ENCODE measurements around the gene GTPBP4. TPM values are rescaled to one million over a fixed set of nuclear protein-coding genes. Genes with fewer than 3 reads are reported as not detected.

The GTPBP4 gene
- total RNA-seq, 1 donor from 2014 or later: 45.0 TPM

- peaks cover 4% of the 10 kb centered on the region for H3K27me3 ChIP-seq (ENCODE audit: control insufficient read depth, insufficient read depth, low read length)
- FAIRE-seq (no peak), DNase-seq (ENCODE audit: low read depth) (no peak)
- no peak overlapping the region for H3K4me3 ChIP-seq (ENCODE audit: low read depth, low read length)
- no peak for TF ChIP-seq CTCF (IDR thresholded peaks at IDR 0.05; ENCODE audit: insufficient read depth, low read length, severe bottlenecking)
- H3K36me3 ChIP-seq (ENCODE audit: control insufficient read depth, insufficient read depth, low read length): no peaks in the 10 kb centered on the region
Measured at GRCh38 chr10:972763-973162, 15.5 kb upstream of the GTPBP4 start.

- no peak for DNase-seq (ENCODE audit: low read depth)
- Histone ChIP-seq H3K27me3 (ENCODE audit: control insufficient read depth, insufficient read depth, low read length) (peaks cover 2% of the 10 kb centered on the region), H3K36me3 (ENCODE audit: control insufficient read depth, insufficient read depth, low read length) (no peaks in the 10 kb centered on the region), H3K4me3 (ENCODE audit: low read depth, low read length) (no peak overlapping the region)
- no peak for FAIRE-seq
- TF ChIP-seq CTCF (IDR thresholded peaks at IDR 0.05; ENCODE audit: insufficient read depth, low read length, severe bottlenecking): no peak
Measured at GRCh38 chr10:974038-974784, 14.0 kb upstream of the GTPBP4 start.

- FAIRE-seq: no peak
- no peak for TF ChIP-seq CTCF (IDR thresholded peaks at IDR 0.05; ENCODE audit: insufficient read depth, low read length, severe bottlenecking)
- H3K27me3 ChIP-seq (ENCODE audit: control insufficient read depth, insufficient read depth, low read length): peaks cover 2% of the 10 kb centered on the region
Measured at GRCh38 chr10:974785-975074, 13.5 kb upstream of the GTPBP4 start.

GRCh38 chr10:976316-976715 lies 11.9 kb upstream of the GTPBP4 start:
- no peaks in the 10 kb centered on the region for H3K36me3 ChIP-seq (ENCODE audit: control insufficient read depth, insufficient read depth, low read length)
- no peak overlapping the region for H3K4me3 ChIP-seq (ENCODE audit: low read depth, low read length)
- peak; percentile 55 for FAIRE-seq
- no peak for DNase-seq (ENCODE audit: low read depth)
- peaks cover 2% of the 10 kb centered on the region for H3K27me3 ChIP-seq (ENCODE audit: control insufficient read depth, insufficient read depth, low read length)
- TF ChIP-seq CTCF (IDR thresholded peaks at IDR 0.05; ENCODE audit: insufficient read depth, low read length, severe bottlenecking): no peak

More at GRCh38 chr10:974785-975074, 13.5 kb upstream of the GTPBP4 start:
- no peak for DNase-seq (ENCODE audit: low read depth)
- no peak overlapping the region for H3K4me3 ChIP-seq (ENCODE audit: low read depth, low read length)
- no peaks in the 10 kb centered on the region for H3K36me3 ChIP-seq (ENCODE audit: control insufficient read depth, insufficient read depth, low read length)

GRCh38 chr10:978826-979421 lies 9.3 kb upstream of the GTPBP4 start:
- no peaks in the 10 kb centered on the region for H3K27me3 ChIP-seq (ENCODE audit: control insufficient read depth, insufficient read depth, low read length)
- TF ChIP-seq CTCF (IDR thresholded peaks at IDR 0.05; ENCODE audit: insufficient read depth, low read length, severe bottlenecking): no peak
- FAIRE-seq (no peak), DNase-seq (ENCODE audit: low read depth) (no peak)
- no peak overlapping the region for H3K4me3 ChIP-seq (ENCODE audit: low read depth, low read length)
- no peaks in the 10 kb centered on the region for H3K36me3 ChIP-seq (ENCODE audit: control insufficient read depth, insufficient read depth, low read length)
